Stimulated activated CD4-positive, alpha-beta T cell treated with anti-CD3 and anti-CD28 coated beads, TNF-alpha, amount 100 ng/mL, for 4 hours (primary cell): ENCODE measurements around the gene LAMP1.
"Not testable (repeated sequence)": the region's sequence is repeated elsewhere in the genome, so short reads cannot be mapped to it uniquely, and the experiment has no call there.

ENCODE experiments used
- DNase-seq, 3 experiments: peaks; one replicate each; pipeline ENCODE4 v3.0.0-alpha.2; 2020; ENCODE audit warnings: low read depth in 3 of 3

The LAMP1 gene

DNA sequence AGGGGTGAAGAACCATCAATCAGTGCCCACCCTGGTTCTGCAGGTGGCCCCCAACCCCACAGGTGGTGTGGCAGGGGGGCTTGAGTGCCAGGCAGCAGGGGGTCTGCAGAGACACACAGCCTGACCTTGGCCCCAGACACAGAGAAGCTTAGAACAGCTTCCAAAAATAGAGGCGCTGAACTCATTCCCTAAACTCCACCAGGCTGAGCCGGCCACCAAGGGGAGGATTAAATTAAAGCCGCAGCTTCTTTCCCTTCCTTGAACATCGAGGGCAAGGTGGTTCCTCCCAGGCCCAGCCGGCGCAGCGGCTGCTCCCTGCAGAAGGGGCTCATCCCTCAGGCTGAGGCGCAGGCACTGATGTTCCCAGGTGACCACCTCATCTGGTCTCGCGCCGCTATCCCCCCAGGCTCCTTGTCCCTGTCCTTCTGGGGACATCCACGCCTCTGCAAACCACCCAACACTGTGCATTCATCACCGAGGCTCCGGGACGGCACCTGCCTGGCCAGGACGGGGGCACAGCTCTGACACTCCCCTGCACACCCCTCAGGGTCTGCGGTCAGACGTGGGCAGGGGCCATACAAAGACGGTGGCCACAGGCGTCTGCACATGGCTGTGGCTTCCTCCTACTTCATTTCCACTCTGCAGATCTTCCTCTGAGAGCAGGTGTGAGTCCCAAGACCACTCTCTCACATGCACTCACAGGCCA, 30.9 kb downstream of the LAMP1 start:
- no peak for DNase-seq

DNA sequence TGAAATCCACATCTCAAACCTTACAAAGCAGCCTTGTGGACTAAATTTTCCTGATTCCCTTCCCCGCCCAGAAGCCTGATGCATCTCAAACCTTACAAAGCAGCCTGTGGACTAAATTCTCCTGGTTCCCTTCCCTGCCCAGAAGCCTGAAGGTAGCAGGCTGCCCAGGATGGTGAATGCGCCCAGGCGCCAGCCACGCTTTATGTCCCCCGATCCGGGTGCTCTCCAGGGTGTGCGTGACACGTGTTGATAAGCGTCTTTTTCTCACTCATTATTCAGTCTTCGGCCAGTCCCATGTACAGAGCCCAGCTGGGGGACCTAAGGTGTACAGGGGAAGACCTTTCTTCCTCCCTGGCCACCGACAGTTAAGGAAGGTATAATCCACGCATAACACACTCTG, 31.8 kb downstream of the LAMP1 start:
- DNase-seq: no peak

DNA sequence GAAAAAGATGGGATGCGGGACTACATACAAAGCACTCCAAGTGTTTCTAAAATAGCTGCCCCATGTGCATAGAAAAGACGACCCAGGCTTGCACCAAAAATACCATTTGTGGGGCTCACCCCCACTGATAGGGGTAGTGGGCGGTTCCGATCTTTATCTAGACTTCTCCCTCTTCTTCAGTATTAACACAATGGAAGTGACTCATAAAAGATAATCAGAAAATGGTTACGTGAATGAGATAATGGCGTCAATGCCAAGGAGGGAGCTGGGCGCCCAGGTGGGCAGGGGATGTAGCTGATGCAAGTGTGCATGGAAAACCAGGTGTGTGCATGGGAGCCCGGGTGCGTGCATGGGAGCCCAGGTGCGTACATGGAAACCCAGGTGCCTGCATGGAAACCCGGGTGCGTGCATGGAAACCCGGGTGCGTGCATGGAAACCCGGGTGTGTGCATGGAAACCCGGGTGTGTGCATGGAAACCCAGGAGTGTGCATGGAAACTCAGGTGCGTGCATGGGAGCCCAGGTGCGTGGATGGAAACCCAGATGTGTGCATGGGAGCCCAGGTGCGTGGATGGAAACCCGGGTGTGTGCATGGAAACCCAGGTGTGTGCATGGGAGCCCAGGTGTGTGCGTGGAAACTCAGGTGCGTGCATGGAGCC, 32.7 kb downstream of the LAMP1 start:
- DNase-seq: no peak

DNA sequence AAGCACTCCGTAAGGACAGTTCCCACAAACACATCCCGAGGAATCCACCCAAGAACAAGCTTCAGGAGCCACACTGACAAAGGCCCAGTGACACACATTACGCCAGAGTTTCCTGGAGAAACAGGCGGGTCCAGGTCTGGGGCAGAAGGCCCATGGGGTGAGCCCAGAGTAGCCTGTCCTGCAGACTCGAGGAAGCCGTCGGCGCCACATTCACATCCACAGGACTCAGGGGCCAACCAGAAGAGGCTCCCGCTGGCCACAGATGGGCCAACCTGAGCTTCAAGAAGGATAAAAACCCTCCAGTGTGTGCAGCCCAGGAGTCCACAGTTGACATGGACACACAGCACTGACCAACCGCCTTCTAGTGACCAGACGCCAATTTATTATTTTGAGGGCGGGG, 35.6 kb downstream of the LAMP1 start:
- no peak for DNase-seq

DNA sequence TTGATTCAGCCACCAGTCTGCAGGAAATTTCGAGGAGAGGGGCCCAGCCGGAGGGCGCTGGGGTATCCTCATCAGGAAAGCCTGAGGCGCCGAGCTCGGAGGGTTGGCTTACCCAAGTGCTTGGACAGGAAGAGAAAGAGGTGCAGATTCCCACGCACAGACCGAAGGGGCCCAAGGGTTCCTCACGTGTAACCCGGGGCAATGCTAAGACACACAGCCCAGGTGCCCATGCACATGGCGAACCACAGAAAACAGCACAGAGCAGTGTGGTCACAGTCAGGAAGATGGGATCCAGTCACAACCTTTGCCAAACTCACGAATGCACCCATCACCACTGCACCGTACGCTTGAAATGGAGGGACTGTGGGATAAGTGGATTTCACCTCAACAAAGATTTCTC, 36.0 kb downstream of the LAMP1 start:
- no peak for DNase-seq

DNA sequence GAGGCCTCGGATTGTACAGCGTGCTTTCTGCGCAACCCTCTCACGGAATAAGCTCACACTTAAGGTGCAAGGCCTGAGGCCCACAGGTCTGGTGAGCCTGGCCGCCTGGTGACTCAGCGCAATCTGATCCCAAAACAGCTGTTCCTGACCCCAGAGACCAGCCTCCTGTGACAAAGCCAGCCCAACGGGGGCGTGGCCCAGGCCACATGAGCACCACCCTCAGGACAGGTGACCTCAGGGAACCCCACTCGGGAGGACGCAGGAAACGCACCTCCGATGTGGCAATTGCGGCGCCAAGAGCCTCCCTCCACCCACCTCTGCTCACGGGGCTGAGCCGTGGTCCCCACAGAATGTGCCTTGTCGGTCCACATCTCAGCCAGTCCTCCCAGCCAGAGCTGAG, 40.5 kb downstream of the LAMP1 start:
- no peak for DNase-seq

DNA sequence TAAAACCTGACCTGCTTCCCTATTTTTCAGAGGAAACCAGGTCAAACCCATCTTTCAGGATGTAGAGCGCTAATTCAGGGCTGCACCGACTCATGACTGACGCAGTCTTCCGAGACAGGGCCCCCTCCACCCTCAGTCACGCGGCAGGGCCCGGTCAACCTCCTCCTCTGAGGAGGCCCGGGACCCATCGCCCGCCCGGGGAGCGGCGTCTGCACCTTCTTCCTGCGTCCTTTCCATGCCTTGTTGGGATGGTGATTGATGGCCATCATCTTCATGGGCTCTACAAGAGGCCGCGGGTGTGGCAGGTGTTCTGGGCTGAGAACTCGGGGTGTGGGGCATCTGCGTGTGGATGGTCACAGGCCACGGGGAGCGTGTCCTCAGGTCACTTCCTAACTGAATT, 40.9 kb downstream of the LAMP1 start:
- no peak for DNase-seq

DNA sequence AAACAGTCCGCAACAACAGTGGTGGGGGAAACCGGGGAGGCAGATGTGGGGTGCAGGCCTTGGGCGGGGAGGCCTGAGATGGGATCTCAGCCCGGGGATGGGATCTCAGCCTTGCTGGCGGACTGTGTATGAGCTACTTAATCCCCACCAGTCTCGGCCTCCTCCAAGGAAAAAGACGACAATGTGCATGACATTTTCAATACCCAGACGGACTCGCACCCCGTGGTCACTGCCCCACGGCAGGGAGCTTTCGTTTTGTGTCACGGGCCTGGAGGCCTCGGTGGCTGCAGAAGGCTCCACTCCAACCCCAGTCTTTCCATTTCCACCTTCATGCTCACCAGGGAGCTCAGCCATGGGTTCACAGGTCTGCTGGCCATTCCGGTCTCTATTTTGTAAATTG, 41.4 kb downstream of the LAMP1 start:
- no peak for DNase-seq

DNA sequence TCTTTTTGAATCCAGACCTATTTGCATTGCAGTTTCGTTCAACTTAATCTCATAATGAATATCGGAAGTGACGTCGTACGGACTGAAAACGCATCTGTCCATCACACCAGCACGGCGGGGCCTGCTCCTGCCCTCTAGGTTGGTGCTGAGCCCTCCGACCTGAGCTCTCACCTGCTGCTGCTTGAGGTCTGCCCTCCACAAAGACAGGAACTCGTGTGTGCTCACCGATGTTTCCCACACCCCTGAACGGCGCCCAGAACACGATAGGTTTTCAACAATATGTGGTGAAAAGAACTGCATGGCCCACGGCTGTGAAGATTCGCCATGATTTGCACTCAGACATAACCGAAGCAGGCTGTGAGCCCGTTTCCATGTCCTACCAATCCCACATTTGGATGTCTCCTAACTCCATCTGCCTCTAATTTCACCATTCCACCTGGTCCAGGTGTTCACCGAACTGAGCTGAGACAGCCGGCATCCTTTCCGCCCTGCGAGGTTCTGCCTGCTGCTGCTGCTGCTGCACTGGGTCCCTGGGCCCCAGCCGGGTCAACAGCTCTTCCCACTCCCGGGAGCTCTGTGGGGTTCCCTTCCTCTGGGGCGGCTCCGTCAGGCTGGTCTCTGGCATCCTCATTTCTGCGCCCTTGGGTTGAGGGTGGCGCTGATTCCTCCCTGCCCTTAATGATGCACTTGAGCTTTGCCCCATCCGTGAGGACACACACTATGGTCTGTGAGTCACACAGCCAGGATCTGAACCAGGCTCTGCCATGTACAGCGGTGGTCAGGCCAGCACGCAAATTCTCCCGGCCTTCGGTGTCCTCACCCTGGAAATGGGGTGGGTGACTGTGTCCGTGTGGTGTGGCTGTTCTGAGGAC, 46.0 kb downstream of the LAMP1 start:
- DNase-seq: no peak

DNA sequence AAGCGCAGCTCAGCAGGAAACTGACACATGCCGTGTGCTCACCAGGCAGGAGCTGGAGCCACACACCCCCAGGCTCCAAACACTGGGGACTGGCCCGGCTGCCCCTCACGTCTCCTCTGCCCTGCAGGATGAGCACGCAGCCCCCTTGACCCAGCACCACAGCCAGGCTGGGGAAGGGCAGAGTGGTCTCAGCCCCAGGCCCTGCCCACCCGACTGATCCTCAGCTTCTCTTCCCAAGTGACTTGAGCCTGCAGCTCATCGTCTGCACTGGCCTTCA, 46.6 kb downstream of the LAMP1 start:
- DNase-seq: no peak

DNA sequence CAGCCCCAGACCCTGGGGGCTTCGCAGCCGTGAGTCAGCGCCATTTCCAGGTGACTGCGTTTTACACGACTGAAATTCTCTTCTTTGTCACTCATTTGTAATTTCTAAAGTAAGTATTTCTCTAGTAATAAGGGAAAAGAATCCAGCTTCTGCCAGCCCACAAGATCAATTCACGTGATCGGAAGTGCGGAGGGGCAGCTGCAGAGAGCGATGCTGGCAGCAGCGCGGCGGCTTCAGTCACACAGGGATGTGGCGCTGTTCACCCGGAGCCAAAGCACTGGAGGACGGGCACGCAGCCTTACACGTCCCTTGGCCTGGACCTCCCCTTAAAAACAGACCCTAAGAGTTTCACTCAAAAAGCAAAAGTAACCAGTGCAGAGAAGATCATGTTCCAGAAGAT, 48.4 kb downstream of the LAMP1 start:
- no peak for DNase-seq

DNA sequence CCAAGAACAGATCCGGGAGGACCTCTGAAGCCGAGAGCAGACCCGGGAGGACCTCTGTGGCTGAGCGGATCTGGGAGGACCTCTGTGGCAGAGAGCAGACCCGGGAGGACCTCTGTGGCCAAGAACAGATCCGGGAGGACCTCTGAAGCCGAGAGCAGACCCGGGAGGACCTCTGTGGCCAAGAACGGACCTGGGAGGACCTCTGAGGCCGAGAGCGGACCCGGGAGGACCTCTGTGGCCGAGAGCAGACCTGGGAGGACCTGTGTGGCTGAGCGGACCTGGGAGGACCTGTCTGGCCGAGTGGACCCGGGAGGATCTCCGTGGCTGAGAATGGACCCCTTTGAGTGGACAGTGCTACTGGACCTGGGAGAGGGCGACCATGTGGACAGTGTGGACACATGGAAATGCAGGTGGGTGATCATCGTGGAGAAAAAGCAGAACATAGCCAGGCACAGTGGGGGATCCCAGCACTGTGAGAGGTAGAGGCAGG, 50.7 kb downstream of the LAMP1 start:
- not testable (repeated sequence) for DNase-seq

DNA sequence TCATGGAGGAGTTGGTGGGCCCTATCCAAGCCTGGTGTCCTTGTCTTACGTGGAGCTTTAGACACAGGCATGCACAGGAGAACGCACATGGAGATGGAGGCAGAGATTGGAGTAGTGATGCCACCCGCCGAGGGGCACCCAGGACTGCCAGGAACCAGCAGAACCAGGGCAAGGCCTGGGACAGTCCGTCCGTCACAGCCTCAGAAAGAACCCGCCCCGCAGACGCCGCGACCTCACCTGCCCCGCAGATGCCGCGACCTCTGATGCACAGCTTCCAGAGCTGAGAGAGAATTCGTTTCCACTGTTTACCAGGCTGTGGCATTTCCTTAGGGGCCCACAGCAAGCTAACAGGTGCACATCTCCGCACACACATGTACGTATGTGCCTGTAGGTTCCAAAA, 51.6 kb downstream of the LAMP1 start:
- no peak for DNase-seq

DNA sequence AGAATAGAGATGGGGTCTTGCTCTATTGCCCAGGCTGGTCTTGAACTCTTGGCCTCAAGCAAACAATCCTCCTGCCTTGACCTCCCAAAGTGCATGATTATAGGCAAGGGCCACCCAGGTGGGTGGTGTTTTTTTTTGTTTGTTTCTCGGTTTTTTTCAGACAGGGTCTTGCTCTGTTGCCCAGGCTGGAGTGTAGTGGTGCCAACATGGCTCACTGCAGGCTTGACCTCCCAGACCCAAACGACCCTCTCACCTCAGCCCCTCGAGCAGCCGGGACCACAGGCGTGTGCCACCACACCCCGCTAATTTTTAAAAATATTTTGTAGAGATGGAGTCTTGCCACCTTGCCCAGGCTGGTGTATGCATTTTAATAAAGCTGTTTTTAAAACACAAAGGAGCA, 52.0 kb downstream of the LAMP1 start:
- no peak for DNase-seq

DNA sequence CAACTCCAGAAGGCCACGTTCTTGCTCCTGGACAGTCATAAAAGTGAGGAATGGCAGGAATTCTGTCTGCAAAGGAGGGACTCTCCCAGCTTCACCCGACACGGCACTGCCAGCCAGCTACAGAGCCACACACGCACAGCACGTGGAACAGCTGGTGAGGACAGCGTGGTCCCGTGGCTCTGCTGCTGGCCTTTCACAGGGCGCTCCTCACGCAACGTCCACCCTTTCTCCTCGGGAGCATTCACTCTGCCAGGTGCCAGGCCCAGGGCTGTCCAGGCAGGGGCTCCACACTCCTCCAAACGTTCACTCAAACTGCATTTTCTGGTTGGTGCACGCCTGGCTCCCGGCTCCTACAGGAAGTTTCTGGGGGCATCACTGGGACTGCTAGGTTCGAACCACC, 52.5 kb downstream of the LAMP1 start:
- no peak for DNase-seq

DNA sequence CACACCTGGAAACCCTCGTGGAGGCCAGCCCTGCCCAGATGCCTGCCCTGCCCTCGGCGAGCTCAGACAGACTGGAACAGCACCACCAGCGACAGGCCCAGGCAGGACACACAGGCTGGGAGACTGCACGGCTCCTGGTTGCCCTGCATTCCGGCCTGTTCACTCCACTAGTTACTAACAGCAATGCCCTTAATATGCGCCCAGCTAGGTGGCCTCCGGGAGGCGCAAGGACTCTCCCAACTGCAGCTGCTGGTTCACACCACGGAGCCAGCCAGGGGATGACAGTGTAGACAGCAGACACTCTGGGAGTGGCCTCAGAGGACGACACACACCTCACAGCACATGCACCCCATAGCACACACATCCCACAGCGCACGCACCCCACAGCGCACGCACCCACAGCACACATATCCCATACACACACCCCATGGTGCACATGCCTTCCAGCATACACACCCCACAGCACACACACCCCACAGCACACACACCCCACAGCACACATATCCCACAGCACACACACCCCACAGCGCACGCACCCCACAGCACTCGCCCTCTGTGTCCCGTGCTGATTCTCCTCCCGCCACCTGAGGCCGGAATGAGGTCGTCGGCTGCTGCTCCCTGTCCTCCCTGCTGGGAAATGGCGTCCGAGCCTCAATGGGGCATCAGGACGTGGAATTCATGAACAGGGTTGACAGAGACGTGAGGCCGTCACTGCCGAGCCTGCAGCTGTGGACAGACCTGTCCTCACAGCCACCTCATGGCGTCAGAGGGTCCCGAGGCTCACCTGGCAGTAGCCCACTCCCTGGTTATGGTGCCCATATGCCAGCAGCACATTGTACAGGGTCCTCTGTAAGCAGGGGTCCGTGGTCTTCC, 53.3 kb downstream of the LAMP1 start:
- DNase-seq: no peak

DNA sequence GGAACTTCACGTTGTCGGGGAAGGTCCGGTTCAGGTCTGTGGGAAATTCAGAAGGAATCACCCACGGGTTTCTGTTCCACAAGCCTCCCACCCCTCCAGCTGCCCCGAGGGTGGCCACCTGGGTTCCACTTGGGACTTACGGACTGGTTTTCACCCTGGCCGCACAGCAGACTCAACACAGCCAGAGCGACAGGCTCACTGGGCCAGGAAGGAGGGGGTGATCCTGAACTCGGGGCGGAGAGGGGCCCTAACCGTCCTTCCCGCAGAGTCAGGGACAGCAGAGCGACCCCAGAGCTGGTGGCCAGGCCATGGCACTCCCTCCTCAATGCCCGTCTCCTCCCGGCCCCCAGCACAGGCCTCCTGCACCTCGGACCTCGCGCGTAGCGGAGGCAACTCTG, 53.9 kb downstream of the LAMP1 start:
- DNase-seq: no peak

DNA sequence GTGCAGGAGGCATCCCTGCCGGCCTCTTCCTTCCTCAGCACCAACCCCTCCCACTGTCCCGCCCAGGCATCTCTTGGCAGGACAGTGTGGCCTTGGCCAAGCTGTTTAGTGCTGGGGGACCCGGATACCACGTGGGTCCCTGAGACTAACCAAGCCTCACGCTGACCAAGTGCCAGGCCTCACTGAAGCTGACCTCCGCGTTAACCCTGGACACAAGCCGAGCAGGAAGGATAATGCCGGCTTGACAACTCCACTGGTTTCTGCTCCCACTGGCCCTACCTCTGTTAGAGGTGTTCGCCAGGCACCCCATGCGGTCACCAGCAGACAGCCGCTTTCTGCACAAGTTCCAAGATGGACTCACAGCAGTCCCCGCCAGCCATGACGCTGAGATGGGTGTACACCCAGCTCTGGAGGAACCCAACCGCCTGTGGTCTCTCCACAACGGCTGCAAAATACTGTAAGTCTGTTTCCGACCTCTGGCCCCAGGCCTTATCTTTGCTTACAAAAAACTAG, 54.5 kb downstream of the LAMP1 start:
- DNase-seq: no peak

DNA sequence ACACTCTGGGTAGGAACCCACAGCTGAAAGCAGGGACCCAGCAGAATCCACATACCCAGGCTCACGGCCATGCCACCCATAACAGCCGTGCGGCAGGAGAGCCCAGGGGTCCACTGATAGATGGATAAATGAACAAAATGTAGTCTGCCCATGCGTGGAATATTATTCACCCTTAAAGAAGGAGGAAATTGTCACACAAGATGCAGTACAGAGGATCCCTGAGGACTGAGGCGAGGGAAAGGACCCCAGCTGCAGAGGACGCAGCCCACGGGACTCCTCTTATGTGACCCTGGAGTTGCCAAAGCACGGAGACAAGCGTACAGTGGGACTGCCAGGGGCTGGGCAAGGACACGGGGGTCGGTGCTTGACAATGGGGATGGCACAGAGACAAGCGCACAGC, 56.2 kb downstream of the LAMP1 start:
- DNase-seq: no peak

DNA sequence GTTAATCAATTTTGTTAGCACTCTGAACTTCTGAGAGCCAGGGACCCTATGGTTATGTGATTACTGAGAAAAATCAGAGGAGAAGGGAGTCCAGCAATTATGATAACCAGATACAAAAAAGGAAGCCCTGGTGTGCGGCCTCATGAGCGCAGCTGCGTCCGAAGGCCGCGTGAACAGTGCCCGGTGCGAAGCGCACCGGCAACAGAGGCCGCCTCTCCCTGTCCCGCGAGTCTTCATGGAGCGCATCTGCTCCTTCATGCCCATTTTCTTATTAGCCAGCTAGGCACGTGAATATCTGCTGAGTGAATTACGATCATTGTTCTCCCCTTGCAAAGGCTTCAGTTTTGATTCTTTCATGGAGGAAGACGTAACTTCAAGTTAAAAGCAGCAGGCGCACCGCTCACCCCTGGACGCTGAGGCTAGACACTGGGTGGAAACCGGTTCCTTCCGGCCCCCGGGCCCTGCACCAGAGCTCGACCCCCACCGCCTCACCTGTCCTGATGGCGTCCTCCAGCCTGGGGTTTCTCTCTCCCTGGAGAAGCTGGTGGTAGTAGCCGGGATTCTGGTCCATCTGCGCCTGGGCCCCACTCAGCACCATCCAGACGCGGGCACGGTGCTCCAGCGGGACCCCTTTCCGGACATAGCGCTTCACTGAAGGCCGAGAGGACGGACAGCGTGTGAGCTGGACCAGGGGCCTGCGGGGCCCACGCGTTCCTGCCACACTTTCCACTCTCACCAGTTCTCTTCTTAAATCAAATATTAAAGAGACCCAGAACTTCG, 58.0 kb downstream of the LAMP1 start:
- DNase-seq: no peak

DNA sequence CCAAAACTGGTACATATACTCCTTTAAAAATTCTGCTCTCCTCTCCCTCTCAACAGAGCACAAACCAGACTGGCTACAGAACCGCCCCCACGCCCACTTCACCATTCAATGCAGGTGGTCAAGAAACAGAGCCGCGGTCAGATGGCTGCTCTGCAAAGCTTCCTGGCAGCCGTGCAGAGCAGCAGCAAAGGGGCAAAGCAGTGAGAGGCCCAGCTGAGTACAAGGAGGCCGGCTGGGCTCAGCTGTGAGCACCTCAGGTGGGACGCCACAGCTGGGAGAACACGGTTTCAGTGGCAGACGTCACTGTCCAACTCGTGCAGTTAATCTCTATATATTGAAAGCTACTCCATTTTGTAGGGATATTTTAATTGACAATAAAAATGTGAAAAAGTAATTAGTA, 58.6 kb downstream of the LAMP1 start:
- DNase-seq: no peak
